WTC11 (cell line): ENCODE results near the gene ITPKB. TPM values are rescaled to one million over a fixed set of nuclear protein-coding genes. Genes with fewer than 3 reads are reported as not detected.

Experiments used
- ATAC-seq: fragments of 200-7000 bp; cut with Tn5 transposase; 2 replicates; pipeline ENCODE4 v1.10.0; 2021; ENCODE audit warnings: mild to moderate bottlenecking, moderate library complexity
- CTCF ChIA-PET: fragments of 300-600 bp; sonication (Branson Sonifier 250); formaldehyde crosslinking; loops from one replicate; lab custom pipeline; 2021; ENCODE audit warnings: antibody characterized with exemption; lab: Charles Lee
- POLR2A ChIA-PET: fragments of 350-600 bp; sonication (Branson Sonifier 250); formaldehyde crosslinking; loops from one replicate; lab custom pipeline; 2021; ENCODE audit warnings: antibody characterized with exemption; lab: Charles Lee
- DNase-seq: peaks from one replicate; pipeline ENCODE4 v3.0.0; 2021; ENCODE audit warnings: low spot score
- H3K27ac Mint-ChIP-seq: 2 replicates; pipeline ENCODE4 v1.8.0; 2021; ENCODE audit warnings: mixed read lengths
- H3K27me3 Mint-ChIP-seq: 2 replicates; pipeline ENCODE4 v1.8.0; 2021; ENCODE audit warnings: low read depth, mild to moderate bottlenecking, moderate library complexity, mixed read lengths
- H3K36me3 Mint-ChIP-seq: 2 replicates; pipeline ENCODE4 v1.8.0; 2021; ENCODE audit warnings: mixed read lengths
- H3K4me1 Mint-ChIP-seq: 2 replicates; pipeline ENCODE4 v1.8.0; 2022; ENCODE audit warnings: mixed read lengths
- H3K4me3 Mint-ChIP-seq: 2 replicates; pipeline ENCODE4 v1.8.0; 2021; ENCODE audit warnings: mild to moderate bottlenecking, moderate library complexity, mixed read lengths
- H3K9me3 Mint-ChIP-seq: 2 replicates; pipeline ENCODE4 v1.8.0; 2021; ENCODE audit warnings: mixed read lengths
- AR ChIP-seq: fragments of 250-450 bp; sonication (Bioruptor Pico); IDR thresholded peaks from 2 replicates; pipeline ENCODE4 v1.9.0; 2021; ENCODE audit warnings: mild to moderate bottlenecking
- ATF3 ChIP-seq: sonication (generic); formaldehyde crosslinking; conservative IDR thresholded peaks from 2 replicates; pipeline ENCODE4 v1.8.1; 2022; ENCODE audit warnings: mild to moderate bottlenecking, missing genetic modification reagents
- E2F1 ChIP-seq: sonication (generic); formaldehyde crosslinking; IDR thresholded peaks from 2 replicates; pipeline ENCODE4 v1.8.0; 2022; ENCODE audit warnings: mild to moderate bottlenecking, missing genetic modification reagents
- ESRRA ChIP-seq: sonication (generic); formaldehyde crosslinking; IDR thresholded peaks from 2 replicates; pipeline ENCODE4 v1.8.1; 2022; ENCODE audit warnings: mild to moderate bottlenecking, missing genetic modification reagents, borderline replicate concordance
- HMGA2 ChIP-seq: fragments of 250-450 bp; sonication (Bioruptor Pico); IDR thresholded peaks from 2 replicates; pipeline ENCODE4 v1.4.0; 2021; ENCODE audit warnings: mild to moderate bottlenecking, moderate library complexity
- NFATC4 ChIP-seq: fragments of 250-450 bp; sonication (Bioruptor Pico); IDR thresholded peaks from 2 replicates; pipeline ENCODE4 v1.9.0; 2021; ENCODE audit warnings: mild to moderate bottlenecking
- NFE2L1 ChIP-seq: sonication (generic); formaldehyde crosslinking; IDR thresholded peaks from 2 replicates; pipeline ENCODE4 v1.8.1; 2023; ENCODE audit warnings: missing genetic modification reagents
- OVOL2 ChIP-seq: fragments of 250-450 bp; sonication (Bioruptor Pico); IDR thresholded peaks from 2 replicates; pipeline ENCODE4 v1.9.0; 2021; ENCODE audit warnings: mild to moderate bottlenecking, borderline replicate concordance
- RELA ChIP-seq: sonication (generic); formaldehyde crosslinking; IDR thresholded peaks from 2 replicates; pipeline ENCODE4 v1.8.1; 2022; ENCODE audit warnings: missing genetic modification reagents, mild to moderate bottlenecking, borderline replicate concordance
- RORB ChIP-seq: fragments of 250-450 bp; sonication (Bioruptor Pico); IDR thresholded peaks from 2 replicates; pipeline ENCODE4 v1.9.0; 2021; ENCODE audit warnings: mild to moderate bottlenecking
- SP1 ChIP-seq: sonication (generic); formaldehyde crosslinking; conservative IDR thresholded peaks from 2 replicates; pipeline ENCODE4 v1.8.1; 2022; ENCODE audit warnings: missing genetic modification reagents
- TCF7 ChIP-seq: sonication (generic); formaldehyde crosslinking; IDR thresholded peaks from 2 replicates; pipeline ENCODE4 v1.8.0; 2022; ENCODE audit warnings: mild to moderate bottlenecking, low read depth, missing genetic modification reagents, moderate library complexity
- TEAD1 ChIP-seq: sonication (generic); formaldehyde crosslinking; IDR thresholded peaks from 2 replicates; pipeline ENCODE4 v1.8.0; 2022; ENCODE audit warnings: mild to moderate bottlenecking, missing genetic modification reagents
- TEAD4 ChIP-seq: sonication (generic); formaldehyde crosslinking; IDR thresholded peaks from 2 replicates; pipeline ENCODE4 v1.8.0; 2022; ENCODE audit warnings: mild to moderate bottlenecking, missing genetic modification reagents
- ZBTB21 ChIP-seq: sonication (generic); formaldehyde crosslinking; IDR thresholded peaks from 2 replicates; pipeline ENCODE4 v1.8.1; 2023; ENCODE audit warnings: mild to moderate bottlenecking, missing genetic modification reagents, borderline replicate concordance
- ZNF121 ChIP-seq: sonication (generic); formaldehyde crosslinking; IDR thresholded peaks from 2 replicates; pipeline ENCODE4 v1.8.0; 2023; ENCODE audit warnings: missing genetic modification reagents
- ZNF219 ChIP-seq: sonication (generic); formaldehyde crosslinking; IDR thresholded peaks from 2 replicates; pipeline ENCODE4 v1.8.0; 2023; ENCODE audit warnings: missing genetic modification reagents, mild to moderate bottlenecking, borderline replicate concordance
- total RNA-seq: library from RNA; stranded (reverse); gene quantifications from 3 replicates; pipeline ENCODE4 v1.2.3, GENCODE V29; 2021
- TF ChIP-seq, protein P1 (sequence below): sonication (generic); formaldehyde crosslinking; IDR thresholded peaks from 2 replicates; pipeline ENCODE4 v1.8.1; 2022; ENCODE audit warnings: low read depth, missing genetic modification reagents, borderline replicate concordance
- TF ChIP-seq, protein P2 (sequence below): fragments of 250-450 bp; sonication (Bioruptor Pico); IDR thresholded peaks from 2 replicates; pipeline ENCODE4 v1.8.0; 2021; ENCODE audit warnings: mild to moderate bottlenecking
- TF ChIP-seq, protein P3 (sequence below): fragments of 250-450 bp; sonication (Bioruptor Pico); conservative IDR thresholded peaks from 2 replicates; pipeline ENCODE4 v1.9.0; 2021; ENCODE audit warnings: mild to moderate bottlenecking
- TF ChIP-seq, protein P4 (sequence below): fragments of 250-450 bp; sonication (Bioruptor Pico); IDR thresholded peaks from 2 replicates; pipeline ENCODE4 v1.9.0; 2021; ENCODE audit warnings: moderate library complexity, mild to moderate bottlenecking, inconsistent platforms, borderline replicate concordance
- TF ChIP-seq, protein P5 (sequence below): sonication (generic); formaldehyde crosslinking; IDR thresholded peaks from 2 replicates; pipeline ENCODE4 v1.8.0; 2023; ENCODE audit warnings: mild to moderate bottlenecking, missing genetic modification reagents

Gene ITPKB
- total RNA-seq, 1 experiment from 2014 or later: 15.6 TPM

DNA sequence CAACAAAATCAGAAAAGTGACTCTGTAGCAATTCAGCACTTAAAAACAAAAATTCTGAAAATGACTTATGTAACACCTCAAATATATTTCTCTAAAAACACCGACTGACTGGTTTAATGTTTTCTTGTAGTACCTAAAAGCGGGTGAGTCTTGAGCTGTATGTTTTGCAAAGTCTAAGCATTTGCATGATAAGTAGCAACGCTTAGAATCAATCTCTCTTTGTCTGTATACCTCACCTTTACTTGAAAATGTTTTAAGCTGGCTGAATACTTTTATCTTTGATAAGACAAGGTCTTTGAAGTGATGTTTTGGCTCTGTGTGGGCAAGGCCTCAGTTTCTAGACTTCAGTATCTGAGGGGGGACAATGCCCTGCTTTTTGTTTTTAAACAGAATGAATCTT, 8.2 kb downstream of the ITPKB start:
- H3K9me3 Mint-ChIP-seq: no peaks in the 10 kb centered on the region
- peaks cover 60% of the 10 kb centered on the region for H3K4me1 Mint-ChIP-seq
- ChIA-PET CTCF (interaction anchor here (0.8 to 1.6 kb wide), 4 partner anchors 51 to 122 kb away, joined by 3 to 4 read pairs (median 4); no protein-coding TSS in a partner anchor), POLR2A (no interaction called here)
- peak; percentile 38 for ATAC-seq
- H3K4me3 Mint-ChIP-seq: peak overlapping the region; percentile 24
- H3K27ac Mint-ChIP-seq: peak overlapping the region; percentile 14
- H3K27me3 Mint-ChIP-seq: peaks cover 10% of the 10 kb centered on the region
- no peaks in the 10 kb centered on the region for H3K36me3 Mint-ChIP-seq
- TF ChIP-seq HMGA2 (CRISPR knock-in tag) (no peak), SP1 (CRISPR knock-in tag) (no peak), NFE2L1 (no peak), NFATC4 (CRISPR knock-in tag) (no peak), RORB (CRISPR knock-in tag) (no peak), TEAD4 (CRISPR knock-in tag) (no peak), AR (CRISPR knock-in tag) (no peak), TCF7 (CRISPR knock-in tag) (no peak)
- TF ChIP-seq, protein P1, sequence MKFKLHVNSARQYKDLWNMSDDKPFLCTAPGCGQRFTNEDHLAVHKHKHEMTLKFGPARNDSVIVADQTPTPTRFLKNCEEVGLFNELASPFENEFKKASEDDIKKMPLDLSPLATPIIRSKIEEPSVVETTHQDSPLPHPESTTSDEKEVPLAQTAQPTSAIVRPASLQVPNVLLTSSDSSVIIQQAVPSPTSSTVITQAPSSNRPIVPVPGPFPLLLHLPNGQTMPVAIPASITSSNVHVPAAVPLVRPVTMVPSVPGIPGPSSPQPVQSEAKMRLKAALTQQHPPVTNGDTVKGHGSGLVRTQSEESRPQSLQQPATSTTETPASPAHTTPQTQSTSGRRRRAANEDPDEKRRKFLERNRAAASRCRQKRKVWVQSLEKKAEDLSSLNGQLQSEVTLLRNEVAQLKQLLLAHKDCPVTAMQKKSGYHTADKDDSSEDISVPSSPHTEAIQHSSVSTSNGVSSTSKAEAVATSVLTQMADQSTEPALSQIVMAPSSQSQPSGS (CRISPR knock-in tag): no peak
- TF ChIP-seq, protein P2, sequence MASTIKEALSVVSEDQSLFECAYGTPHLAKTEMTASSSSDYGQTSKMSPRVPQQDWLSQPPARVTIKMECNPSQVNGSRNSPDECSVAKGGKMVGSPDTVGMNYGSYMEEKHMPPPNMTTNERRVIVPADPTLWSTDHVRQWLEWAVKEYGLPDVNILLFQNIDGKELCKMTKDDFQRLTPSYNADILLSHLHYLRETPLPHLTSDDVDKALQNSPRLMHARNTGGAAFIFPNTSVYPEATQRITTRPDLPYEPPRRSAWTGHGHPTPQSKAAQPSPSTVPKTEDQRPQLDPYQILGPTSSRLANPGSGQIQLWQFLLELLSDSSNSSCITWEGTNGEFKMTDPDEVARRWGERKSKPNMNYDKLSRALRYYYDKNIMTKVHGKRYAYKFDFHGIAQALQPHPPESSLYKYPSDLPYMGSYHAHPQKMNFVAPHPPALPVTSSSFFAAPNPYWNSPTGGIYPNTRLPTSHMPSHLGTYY (CRISPR knock-in tag): no peak
- TF ChIP-seq, protein P3, sequence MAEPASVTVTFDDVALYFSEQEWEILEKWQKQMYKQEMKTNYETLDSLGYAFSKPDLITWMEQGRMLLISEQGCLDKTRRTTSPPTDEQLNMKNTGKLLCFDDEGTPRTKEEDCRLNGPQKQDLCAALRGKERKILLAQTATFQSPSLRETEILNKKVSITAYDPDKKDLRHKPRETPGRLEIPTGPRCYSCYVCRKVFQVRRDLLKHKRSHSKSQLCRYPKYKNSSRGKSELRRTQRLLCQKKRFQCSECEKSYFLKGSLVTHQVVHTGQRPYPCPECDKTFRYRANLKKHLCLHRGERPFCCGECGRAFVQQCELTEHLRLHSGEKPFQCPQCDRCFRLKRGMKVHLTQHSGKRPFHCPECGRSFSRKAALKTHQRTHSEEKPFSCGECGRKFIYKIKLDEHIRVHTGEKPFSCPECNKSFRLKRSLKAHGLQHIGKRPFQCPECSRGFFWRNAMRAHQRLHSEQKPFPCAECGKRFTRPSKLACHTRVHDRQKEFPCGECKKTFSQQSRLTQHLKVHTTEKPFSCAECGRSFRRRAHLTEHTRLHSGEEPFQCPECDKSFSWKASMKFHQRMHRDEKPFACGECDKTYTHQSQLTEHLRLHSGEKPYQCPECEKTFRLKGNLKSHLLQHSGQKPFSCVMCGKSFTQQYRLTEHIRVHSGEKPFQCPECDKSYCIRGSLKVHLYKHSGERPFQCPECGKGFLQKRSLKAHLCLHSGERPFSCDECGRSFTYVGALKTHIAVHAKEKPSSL (CRISPR knock-in tag): no peak
- TF ChIP-seq, protein P4, sequence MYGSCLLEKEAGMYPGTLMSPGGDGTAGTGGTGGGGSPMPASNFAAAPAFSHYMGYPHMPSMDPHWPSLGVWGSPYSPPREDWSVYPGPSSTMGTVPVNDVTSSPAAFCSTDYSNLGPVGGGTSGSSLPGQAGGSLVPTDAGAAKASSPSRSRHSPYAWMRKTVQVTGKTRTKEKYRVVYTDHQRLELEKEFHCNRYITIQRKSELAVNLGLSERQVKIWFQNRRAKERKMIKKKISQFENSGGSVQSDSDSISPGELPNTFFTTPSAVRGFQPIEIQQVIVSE (CRISPR knock-in tag): no peak
- TF ChIP-seq, all 79 proteins: peak for 0
- DNase-seq: no peak

- DNase-seq: no peak
- H3K27me3 Mint-ChIP-seq: peaks cover 3% of the 10 kb centered on the region; the same call in 1 of the 2 replicates
- H3K9me3 Mint-ChIP-seq: no peaks in the 10 kb centered on the region
- H3K4me1 Mint-ChIP-seq: peaks cover 60% of the 10 kb centered on the region
- no peak for ATAC-seq
- CTCF ChIA-PET: interaction anchor here (0.8 to 1.6 kb wide), 3 partner anchors 98 to 122 kb away, joined by 3 to 4 read pairs (median 4); no protein-coding TSS in a partner anchor
- POLR2A ChIA-PET: no interaction called here
- H3K36me3 Mint-ChIP-seq: no peaks in the 10 kb centered on the region
- H3K4me3 Mint-ChIP-seq: no peak overlapping the region
- H3K27ac Mint-ChIP-seq: no peak overlapping the region
- no peak for TF ChIP-seq RELA (CRISPR knock-in tag)
- no peak for TF ChIP-seq ZNF219 (CRISPR knock-in tag)
- TF ChIP-seq ZNF121 (CRISPR knock-in tag): no peak
- TF ChIP-seq, protein P5, sequence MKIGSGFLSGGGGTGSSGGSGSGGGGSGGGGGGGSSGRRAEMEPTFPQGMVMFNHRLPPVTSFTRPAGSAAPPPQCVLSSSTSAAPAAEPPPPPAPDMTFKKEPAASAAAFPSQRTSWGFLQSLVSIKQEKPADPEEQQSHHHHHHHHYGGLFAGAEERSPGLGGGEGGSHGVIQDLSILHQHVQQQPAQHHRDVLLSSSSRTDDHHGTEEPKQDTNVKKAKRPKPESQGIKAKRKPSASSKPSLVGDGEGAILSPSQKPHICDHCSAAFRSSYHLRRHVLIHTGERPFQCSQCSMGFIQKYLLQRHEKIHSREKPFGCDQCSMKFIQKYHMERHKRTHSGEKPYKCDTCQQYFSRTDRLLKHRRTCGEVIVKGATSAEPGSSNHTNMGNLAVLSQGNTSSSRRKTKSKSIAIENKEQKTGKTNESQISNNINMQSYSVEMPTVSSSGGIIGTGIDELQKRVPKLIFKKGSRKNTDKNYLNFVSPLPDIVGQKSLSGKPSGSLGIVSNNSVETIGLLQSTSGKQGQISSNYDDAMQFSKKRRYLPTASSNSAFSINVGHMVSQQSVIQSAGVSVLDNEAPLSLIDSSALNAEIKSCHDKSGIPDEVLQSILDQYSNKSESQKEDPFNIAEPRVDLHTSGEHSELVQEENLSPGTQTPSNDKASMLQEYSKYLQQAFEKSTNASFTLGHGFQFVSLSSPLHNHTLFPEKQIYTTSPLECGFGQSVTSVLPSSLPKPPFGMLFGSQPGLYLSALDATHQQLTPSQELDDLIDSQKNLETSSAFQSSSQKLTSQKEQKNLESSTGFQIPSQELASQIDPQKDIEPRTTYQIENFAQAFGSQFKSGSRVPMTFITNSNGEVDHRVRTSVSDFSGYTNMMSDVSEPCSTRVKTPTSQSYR (CRISPR knock-in tag): no peak
- TF ChIP-seq ATF3 (CRISPR knock-in tag): no peak
- TF ChIP-seq ZBTB21 (CRISPR knock-in tag): no peak
- no peak for TF ChIP-seq TEAD1
- no peak for TF ChIP-seq OVOL2
- TF ChIP-seq ESRRA: no peak
- TF ChIP-seq E2F1 (CRISPR knock-in tag): no peak
Observed at GRCh38 chr1:226730071-226730470, 9.0 kb downstream of the ITPKB start.
